ENCODE measurements around the gene CEP55.

CEP55 gene

DNA sequence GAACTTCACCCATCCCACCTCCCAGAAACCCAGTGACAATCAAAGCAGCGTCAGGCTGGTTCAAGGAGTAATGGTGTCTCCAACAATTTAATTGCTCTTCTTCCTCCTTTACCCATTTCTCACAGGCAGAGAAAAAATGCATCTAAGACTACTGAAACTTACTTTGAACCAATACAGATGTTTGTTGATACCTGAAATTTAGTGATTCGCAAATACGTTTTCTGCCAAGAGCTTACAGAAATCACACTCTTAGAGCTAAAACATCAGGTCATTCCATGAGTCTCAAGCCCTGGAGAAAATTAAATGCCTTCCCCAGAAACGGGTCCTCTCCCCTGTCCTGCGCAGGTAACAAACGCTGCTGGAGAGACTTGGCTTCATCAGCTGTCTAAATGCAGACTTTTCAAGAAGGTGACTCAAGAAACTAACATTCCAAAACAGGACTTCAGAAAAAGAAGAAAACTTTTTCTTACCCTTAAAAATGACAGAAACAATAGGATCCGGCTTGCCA, 14.7 kb upstream of the CEP55 start:
- TF ChIP-seq, protein P1, sequence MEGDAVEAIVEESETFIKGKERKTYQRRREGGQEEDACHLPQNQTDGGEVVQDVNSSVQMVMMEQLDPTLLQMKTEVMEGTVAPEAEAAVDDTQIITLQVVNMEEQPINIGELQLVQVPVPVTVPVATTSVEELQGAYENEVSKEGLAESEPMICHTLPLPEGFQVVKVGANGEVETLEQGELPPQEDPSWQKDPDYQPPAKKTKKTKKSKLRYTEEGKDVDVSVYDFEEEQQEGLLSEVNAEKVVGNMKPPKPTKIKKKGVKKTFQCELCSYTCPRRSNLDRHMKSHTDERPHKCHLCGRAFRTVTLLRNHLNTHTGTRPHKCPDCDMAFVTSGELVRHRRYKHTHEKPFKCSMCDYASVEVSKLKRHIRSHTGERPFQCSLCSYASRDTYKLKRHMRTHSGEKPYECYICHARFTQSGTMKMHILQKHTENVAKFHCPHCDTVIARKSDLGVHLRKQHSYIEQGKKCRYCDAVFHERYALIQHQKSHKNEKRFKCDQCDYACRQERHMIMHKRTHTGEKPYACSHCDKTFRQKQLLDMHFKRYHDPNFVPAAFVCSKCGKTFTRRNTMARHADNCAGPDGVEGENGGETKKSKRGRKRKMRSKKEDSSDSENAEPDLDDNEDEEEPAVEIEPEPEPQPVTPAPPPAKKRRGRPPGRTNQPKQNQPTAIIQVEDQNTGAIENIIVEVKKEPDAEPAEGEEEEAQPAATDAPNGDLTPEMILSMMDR (conservative IDR thresholded peaks at IDR 0.05; ENCODE audit: low read depth) = no peak
- CTCF ChIA-PET = interaction anchor here (0.6 to 6.2 kb wide), 21 partner anchors 10 to 527 kb away, joined by 3 to 95 read pairs (median 6); no protein-coding TSS in a partner anchor
- POLR2A ChIA-PET (ENCODE audit: low non-redundant PET) = interaction anchor here (0.6 to 2.1 kb wide), 8 partner anchors 13 to 105 kb away, joined by 3 to 5 read pairs (median 4); no protein-coding TSS in a partner anchor
- H3K27ac ChIP-seq = peak overlapping the region; percentile 94
- peak; percentile 42 for DNase-seq (ENCODE audit: low spot score)

DNA sequence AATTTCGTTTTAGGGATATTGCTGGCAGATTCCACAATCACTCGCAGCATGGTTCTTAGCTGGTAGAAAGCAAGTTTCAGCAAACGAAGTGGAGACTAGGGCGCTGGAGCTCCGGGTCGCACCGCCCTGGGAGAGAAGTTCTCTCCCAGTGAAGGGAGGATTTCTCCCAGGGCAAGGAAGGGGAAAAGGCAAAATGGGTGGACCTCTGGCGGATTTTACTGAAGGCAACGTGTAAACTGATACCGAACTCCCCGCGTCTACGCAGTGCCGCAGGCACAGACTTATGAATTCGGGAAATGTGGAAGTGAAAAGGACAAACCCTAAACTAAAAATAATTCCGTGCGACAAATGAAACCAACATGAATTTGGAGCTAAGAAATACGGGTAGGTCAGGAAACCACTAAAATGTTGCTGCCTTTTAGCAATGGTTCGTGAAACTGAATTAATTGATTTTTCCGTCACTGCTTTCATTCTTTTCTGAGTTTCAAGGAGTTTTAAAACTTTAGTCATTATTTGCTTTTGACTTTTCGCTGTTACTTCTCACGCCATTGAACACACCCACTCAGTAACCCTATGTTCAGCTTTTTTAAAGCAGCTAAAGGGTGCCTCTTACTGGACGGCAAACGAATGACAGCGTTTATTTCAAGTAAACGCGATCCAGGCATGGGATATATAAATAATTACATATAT, 14.1 kb upstream of the CEP55 start, which contains the start of gene MYOF:
TSS of gene MYOF (minus strand) at position 190 of the 690 bp plus-strand sequence. CDS start at position 50, 140 bp downstream.
- ChIA-PET POLR2A (ENCODE audit: low non-redundant PET) (interaction anchor here (0.6 to 2.1 kb wide), 8 partner anchors 14 to 105 kb away, joined by 3 to 5 read pairs (median 4); no protein-coding TSS in a partner anchor), CTCF (interaction anchor here (0.5 to 6.2 kb wide), 31 partner anchors 9 to 1222 kb away, joined by 3 to 95 read pairs (median 5); no protein-coding TSS in a partner anchor)
- peak; percentile 89 for DNase-seq (ENCODE audit: low spot score)
- TF ChIP-seq, protein P1 (conservative IDR thresholded peaks at IDR 0.05; ENCODE audit: low read depth) = peak; percentile 39
- peak within 1 kb of the TSS; percentile 94 for H3K27ac ChIP-seq

DNA sequence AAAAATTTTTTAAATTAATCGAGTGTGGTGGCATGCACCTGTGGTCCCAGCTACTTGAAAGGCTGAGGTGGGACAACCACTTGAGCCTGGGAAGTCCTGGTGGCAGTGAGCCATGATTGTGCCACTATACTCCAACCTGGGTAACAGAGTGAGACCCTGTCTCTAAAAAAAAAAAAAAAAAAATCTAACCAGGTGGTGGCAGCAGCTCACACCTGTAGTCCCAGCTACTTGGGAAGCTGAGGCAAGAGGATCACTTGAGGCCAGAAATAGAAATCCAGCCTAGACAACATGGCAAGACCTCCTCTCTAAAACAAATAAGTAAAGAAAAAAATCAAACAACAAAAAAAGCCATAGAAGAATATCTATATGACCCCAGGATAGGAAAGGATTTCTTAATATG, 10.7 kb upstream of the CEP55 start:
- DNase-seq (ENCODE audit: low spot score) = no peak
- POLR2A ChIA-PET (ENCODE audit: low non-redundant PET) = no interaction called here
- TF ChIP-seq, protein P1 (conservative IDR thresholded peaks at IDR 0.05; ENCODE audit: low read depth) = no peak
- CTCF ChIA-PET = interaction anchor here (1.0 to 6.2 kb wide), 2 partner anchors 110 to 195 kb away, joined by 5 to 95 read pairs; no protein-coding TSS in a partner anchor
- no peak overlapping the region for H3K27ac ChIP-seq

DNA sequence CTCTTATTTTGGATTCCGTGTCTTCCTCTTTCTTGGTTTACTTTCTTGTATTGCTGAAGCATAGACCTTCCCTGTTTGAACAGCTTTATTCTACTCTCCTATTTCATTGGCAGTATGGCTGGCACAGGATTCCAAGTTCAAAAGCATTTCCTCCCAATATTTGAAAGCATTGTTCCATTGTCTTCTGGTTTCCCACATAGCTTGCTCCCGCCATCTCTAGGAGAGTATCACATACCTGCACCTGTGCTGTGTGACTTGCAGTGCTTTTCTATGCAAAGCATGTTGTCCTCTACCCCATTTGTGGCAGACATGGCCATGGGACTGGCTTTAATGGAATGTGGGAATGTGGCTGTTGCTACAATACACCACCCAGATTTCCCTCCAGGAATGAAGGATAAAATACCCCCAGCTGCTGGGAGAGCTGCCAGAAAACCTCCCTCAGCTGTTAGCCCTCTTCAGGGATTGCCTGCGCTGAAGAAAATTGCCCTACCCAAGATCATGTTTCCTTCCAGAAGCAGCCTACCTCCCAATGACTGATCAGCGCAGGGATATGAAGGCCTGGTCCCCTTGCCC, 7.4 kb upstream of the CEP55 start:
- ChIA-PET POLR2A (ENCODE audit: low non-redundant PET) (no interaction called here), CTCF (interaction anchor here (2.0 to 3.0 kb wide), 2 partner anchors 112 to 113 kb away, joined by 8 to 16 read pairs; no protein-coding TSS in a partner anchor)
- DNase-seq (ENCODE audit: low spot score) = no peak
- H3K27ac ChIP-seq = no peak overlapping the region
- TF ChIP-seq, protein P1 (conservative IDR thresholded peaks at IDR 0.05; ENCODE audit: low read depth) = no peak

DNA sequence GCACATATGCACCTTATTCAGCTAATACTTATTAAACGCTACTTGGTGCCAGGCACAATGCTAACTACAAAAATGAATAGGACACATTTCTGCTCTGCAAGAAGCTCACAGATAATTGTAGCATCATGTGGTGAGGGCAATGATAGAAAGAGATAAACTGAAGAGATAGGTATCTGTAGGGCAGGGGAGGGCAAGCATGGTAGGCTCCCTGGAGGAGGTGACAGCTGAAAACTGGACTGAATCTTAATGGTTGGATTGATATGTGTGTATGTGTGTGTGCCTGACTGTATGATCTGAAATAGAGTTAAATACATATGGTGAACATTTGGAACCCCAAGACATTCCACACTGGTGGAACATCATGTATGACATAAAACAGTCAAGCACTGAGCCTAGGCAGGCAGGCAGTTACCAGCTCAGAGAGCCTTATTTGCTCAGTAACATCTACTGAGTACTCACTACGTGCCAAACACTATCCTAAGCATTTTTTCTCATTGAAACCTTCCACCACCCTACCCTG, 4.8 kb upstream of the CEP55 start:
- no peak for DNase-seq (ENCODE audit: low spot score)
- ChIA-PET CTCF (interaction anchor here (0.8 kb wide), 1 partner anchor 9 kb away, joined by 4 read pairs; the partner anchor contains the start of gene MYOF), POLR2A (ENCODE audit: low non-redundant PET) (no interaction called here)
- no peak overlapping the region for H3K27ac ChIP-seq
- TF ChIP-seq, protein P1 (conservative IDR thresholded peaks at IDR 0.05; ENCODE audit: low read depth) = no peak

DNA sequence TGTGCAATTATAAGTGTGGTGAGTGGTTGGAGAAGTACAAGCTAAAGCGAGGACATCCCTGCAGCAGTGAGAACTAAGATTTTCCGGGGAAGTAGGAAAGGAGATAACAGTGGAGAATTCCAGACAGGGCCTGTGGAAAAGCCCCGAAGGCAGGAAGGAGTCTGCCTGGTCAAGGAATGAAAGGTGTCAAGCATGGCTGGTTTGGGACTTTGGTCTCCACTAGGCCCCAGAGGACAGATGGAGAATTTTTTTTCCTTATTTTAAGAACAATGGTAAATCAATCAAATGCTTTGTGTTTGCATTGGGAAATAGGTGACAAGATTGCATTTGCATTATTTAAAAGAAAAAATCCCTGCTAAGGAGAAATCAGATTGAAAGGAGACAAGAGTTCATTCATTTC, 3.2 kb upstream of the CEP55 start:
- CTCF ChIA-PET = interaction anchor here (0.6 kb wide), 1 partner anchor 23 kb away, joined by 4 read pairs; no protein-coding TSS in a partner anchor
- DNase-seq (ENCODE audit: low spot score) = no peak
- POLR2A ChIA-PET (ENCODE audit: low non-redundant PET) = no interaction called here
- no peak overlapping the region for H3K27ac ChIP-seq
- TF ChIP-seq, protein P1 (conservative IDR thresholded peaks at IDR 0.05; ENCODE audit: low read depth) = no peak
